OCI-LY1 (cell line): ENCODE data around the gene MAP4K4.

Experiments used
- EZH2 ChIP-seq: fragments of 200-600 bp; sonication (generic), shearing (Covaris generic); IDR thresholded peaks from 2 replicates; pipeline ENCODE4 v1.8.0; 2017; ENCODE audit warnings: borderline replicate concordance, mixed run types, mild to moderate bottlenecking, antibody characterized with exemption, low read length, moderate library complexity, mixed read lengths
- TF ChIP-seq, protein P1 (sequence below): fragments of 200-600 bp; sonication (generic), shearing (Covaris generic); IDR thresholded peaks from 2 replicates; pipeline ENCODE4 v1.5.1; 2017; ENCODE audit warnings: mild to moderate bottlenecking, antibody characterized with exemption, low read length, moderate library complexity, mixed read lengths

DNA sequence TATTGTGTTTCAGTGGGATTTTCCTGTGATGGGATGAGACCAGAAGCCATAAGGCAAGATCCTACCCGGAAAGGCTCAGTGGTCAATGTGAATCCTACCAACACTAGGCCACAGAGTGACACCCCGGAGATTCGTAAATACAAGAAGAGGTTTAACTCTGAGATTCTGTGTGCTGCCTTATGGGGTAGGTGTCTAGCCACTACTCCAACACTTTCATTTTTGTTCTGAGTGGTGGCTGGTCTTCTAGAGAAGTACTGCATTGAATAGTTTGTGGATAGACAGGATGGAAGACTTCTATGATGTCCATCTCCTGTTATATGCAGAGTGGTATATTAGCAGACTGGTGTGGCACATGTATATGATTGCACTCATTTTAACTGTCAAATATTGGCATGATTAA lies 176.6 kb downstream of the MAP4K4 start:
- TF ChIP-seq, protein P1, sequence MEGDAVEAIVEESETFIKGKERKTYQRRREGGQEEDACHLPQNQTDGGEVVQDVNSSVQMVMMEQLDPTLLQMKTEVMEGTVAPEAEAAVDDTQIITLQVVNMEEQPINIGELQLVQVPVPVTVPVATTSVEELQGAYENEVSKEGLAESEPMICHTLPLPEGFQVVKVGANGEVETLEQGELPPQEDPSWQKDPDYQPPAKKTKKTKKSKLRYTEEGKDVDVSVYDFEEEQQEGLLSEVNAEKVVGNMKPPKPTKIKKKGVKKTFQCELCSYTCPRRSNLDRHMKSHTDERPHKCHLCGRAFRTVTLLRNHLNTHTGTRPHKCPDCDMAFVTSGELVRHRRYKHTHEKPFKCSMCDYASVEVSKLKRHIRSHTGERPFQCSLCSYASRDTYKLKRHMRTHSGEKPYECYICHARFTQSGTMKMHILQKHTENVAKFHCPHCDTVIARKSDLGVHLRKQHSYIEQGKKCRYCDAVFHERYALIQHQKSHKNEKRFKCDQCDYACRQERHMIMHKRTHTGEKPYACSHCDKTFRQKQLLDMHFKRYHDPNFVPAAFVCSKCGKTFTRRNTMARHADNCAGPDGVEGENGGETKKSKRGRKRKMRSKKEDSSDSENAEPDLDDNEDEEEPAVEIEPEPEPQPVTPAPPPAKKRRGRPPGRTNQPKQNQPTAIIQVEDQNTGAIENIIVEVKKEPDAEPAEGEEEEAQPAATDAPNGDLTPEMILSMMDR: no peak
- no peak for TF ChIP-seq EZH2
